ENCODE results near the gene THAP10.
"Not testable (repeated sequence)": the region's sequence is repeated elsewhere in the genome, so short reads cannot be mapped to it uniquely, and the experiment has no call there.

THAP10 gene

GRCh38 chr15:70876011-70876410 is 16.2 kb downstream of the THAP10 start:
- DNase-seq, result no peak

DNA sequence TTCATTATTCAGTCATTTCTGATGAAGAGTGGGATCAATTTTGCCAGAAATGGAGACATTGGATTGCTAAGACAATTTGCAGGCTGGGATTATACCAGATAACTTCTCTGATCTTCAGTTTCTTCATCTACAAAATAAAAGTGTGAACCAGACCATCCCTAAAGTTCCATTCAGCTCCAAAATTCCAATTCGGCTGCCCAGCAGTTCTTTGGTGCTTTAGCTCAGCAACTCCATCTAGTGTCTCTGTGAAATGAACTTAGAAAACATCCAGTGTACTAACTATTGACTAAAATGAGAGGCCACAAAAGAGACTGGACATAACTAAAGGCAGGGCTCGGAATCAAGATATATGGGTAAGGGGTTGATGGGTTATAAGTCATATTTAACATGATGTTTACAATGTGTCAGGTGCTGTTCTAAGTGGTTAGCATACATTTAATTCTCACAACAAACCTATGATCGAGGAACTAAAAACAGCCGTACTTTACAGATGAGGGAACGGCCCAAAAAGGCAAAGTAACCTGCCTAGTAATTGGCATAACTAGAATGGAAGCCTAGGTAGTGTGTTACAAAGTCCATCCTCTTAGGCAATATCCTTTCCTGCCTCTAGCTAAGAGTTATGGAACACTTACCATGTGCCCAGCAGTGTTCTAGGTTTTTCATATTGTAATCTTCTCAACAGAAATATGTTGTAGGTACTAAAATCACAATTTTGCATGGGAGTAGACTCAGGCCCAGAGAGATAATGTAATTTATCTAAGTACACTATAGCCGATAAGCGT is 17.0 kb downstream of the THAP10 start:
- no peak for DNase-seq

GRCh38 chr15:70873232-70874054 is 18.8 kb downstream of the THAP10 start:
- DNase-seq, result no peak

GRCh38 chr15:70871490-70871889 is 20.7 kb downstream of the THAP10 start:
- not testable (repeated sequence) for DNase-seq

- no peak for DNase-seq
Measured at GRCh38 chr15:70870051-70870450, 22.2 kb downstream of the THAP10 start.

DNA sequence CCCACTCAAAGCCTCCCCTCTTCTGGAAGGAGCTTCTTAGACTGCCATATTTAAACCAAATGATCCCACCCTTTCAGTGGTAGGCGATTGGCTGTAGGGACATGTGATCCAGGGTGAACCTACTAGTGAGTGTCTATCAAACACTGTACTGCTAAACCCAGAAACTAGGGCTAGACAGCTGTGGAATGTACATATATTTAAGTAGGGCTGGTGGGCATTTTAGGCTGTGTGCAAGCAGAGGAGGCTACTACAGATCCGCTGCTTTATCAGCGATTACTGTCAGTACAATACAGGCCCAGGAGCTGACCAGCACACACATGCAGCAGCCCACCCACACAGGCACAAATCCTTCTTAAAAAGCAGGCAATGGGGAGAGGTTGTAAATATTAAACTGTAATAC is 22.9 kb downstream of the THAP10 start:
- DNase-seq, result no peak

GRCh38 chr15:70867911-70868467 is 24.2 kb downstream of the THAP10 start:
- no peak for DNase-seq

GRCh38 chr15:70866982-70867641 is 25.1 kb downstream of the THAP10 start:
- no peak for DNase-seq

DNA sequence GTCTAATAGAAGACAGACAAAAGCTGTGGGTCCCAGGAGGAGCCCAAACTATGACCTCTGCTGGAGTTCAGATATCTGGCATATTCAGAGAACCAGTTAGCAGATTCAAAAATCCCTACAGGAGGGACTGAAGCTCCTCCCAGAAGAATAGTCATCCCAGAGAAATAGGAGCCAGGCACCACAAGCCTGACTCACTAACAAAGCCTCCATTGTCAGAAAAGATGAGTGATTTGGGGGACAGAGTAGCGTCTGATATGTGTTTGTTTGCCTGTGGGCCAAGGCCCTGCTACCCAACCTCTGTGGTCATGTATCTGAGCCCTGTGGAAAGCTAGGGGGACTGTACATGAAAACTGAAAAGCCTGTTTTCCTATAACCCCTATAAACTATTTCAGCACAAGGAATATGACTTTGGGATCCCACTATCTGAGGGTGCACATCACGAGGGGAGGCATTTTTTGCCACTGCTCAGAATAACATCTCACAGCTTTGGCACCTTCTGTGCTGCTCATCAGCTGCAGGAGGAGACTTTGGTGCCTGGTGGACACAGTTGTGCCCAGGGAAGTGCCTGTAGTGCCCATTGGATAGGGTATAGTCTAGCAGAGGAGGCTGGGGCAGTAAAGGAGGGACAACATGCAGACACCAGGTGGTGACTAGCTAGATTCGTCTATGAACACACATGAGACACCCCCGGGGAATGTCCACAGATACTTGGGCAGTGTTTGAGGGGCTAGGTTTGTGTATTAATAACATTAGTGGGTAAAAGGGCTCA is 28.6 kb downstream of the THAP10 start:
- no peak for DNase-seq

DNA sequence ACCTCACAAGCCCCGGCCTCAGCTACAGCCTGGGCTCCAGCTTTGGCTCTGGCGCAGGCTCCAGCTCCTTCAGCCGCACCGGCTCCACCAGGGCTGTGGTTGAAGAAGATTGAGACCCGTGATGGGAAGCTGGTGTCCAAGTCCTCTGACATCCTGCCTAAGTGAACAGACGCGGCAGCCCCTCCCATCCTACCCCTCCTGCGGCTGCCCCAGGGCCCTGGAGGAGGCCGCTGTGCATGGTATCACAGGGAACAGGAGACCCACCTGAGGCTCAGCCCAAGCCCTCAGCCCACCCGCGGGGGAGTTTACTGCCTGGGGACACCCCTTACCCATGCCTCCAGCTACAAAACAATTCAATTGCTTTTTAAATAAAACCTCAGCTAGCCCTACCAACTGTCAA is 32.2 kb downstream of the THAP10 start:
- DNase-seq, result no peak

DNA sequence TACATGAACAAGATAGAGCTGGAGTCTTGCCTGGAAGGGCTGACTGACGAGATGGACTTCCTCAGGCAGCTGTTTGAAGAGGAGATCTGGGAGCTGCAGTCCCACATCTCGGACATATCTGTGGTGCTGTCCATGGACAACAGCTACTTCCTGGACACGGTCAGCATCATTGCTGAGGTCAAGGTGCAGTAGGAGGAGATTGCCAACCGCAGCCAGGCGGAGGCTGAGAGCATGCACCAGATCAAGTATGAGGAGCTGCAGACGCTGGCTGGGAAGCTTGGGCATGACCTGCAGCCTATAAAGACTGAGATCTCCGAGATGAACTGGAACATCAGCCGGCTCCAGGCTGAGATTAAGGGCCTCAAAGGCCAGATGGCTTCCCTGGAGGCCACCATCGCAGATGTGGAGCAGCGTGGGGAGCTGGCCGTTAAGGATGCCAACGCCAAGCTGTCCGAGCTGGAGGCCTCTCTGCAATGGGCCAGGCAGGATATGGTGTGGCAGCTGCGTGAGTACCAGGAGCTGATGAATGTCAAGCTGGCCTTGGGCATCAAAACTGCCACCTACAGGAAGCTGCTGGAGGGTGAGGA is 32.8 kb downstream of the THAP10 start:
- no peak for DNase-seq

- DNase-seq, result not testable (repeated sequence)
Measured at GRCh38 chr15:70858614-70859321, 33.5 kb downstream of the THAP10 start.

DNA sequence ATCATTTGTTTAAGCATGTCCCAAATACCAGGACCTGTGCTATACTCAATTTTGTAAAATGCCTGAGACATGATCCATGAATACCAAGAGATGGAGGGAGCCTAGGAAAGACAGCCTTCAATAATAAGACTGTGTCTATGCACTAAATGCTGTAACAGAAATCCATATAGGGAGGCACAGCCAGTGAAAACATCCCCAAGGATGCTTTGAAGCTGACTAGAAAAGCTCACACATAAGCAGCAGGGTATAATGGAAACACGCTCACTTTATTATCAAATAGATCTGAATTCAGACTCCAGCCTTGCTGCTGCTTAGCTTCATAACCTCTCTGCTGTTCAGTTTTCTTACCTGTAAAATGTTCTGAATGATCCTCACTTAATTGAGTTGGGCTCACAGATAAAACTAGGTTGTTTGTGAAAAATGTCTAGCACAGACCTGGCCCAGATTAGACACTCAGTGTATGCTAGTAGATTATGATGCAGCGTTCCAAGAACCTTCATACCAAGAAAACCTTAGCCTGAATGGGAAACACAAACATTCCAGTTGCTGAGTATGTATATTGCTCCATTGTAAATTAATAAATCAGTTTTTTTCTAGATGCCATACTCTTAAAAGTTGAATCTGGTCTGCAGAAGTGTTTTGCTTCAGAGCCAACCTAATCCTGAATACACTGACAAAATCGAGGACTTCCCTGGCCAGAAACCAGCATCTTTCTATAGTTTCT is 34.5 kb downstream of the THAP10 start:
- DNase-seq, result no peak

DNA sequence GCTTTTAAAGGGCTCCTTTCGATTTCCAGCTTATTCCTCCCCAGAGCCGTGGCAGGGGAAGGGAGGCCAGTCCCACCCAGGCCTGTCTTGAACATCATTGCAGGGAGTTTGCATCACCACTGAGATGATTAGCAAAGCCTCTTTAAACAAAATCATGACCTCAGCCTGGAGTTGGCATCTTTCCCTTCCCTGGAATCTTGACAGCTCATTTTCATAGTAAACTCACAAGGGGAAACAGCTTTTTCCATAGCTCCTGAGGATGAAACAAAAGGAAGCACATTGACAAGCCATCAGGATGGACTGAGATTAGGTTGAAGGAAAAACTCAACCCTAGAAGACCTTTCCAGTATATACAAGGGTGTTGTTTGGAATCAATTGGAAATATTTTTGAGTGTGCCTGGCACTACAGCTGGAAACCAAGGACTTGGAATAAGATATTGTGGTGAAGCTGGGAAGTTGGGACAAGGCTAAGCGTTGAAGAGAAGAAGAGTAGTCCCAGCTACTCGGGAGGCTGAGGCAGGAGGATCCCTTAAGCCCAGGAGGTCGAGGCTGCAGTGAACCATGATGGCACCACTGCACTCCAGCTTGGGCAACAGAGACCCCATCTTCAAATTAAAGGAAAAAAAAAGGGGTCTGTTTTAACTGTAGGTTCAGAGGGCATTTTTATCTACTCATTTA is 35.2 kb downstream of the THAP10 start:
- DNase-seq, result no peak

DNA sequence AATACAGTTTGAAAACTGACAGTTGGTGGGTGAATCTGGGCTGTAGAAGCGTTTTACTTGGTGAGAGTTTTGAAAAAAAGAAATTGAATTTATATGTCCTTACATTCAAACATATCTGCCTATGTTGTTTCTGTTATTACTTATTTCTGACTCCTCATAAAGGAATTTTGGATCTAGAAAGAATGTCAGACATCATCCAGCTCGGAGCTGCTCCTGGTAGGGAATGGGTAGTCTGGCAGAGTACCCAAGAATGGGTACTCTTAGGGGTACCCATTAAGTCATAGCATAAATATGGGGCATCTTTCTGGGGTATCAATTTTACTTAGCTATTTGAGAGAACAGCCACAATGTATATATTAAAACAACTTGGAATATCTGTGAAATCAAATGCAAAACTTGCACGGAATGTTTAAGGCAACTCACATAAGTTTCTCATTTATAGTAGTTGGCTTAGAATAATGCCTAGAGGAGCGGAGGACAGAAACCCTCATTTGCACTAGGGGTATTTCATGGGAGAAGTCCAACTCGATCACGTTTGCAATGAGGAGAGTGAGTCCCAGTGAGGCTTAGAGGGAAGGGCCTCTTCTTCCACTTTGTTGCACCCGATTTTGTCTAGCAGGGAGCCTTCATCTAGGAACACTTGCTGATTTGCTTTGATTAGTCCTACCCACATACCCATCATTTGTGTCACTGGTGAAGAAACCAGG is 35.9 kb downstream of the THAP10 start:
- DNase-seq, result no peak

- no peak for DNase-seq
Measured at GRCh38 chr15:70855764-70856163, 36.5 kb downstream of the THAP10 start.

GRCh38 chr15:70854666-70854976 is 37.6 kb downstream of the THAP10 start:
- no peak for DNase-seq

DNA sequence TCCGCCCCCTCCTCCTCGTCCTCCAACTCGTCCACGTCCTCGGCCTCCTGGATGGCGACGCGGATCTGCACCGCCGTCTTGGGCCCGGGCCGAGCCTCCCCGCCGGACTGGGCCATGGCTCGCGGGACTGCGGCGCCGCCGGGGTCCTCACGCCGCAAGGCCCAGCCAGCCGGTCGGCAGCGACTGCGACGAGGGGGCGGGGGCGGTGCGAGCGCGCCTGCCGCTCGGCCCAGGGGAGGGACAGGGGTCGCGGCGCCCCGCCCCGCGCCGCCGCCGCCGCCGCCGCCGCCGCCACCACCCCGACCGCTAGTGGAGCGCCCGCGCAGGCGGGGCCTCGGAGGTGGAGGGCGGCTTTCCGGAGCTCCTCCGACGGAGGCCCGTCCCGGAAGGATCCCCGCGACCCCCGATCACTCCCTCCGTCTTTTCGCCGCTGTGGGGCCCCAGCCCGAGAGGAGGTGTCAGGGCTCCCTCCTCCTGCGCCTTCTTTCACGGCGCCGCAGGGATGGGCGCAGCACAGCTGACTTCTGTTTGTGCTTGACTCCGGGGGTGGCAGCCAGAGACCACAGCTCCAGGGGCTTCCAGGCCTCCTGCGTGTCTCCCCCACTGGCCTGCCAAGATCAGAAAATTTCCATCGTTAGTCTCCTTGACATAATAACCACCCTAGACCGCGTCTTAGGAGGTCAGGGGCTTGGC is 38.1 kb downstream of the THAP10 start, which contains the start of gene LARP6:
TSS of gene LARP6 (minus strand) at position 185 of the 693 bp plus-strand sequence. CDS start at position 116, 69 bp downstream.
- DNase-seq, result no peak

Data from NCI-H2107 (cell line).